Neuronal stem cell (in vitro differentiated cells): Measurements from ENCODE around the gene ELOF1.
A peak's percentile ranks its signal among the peaks of the same experiment; 100 is the strongest.

Experiments
- DNase-seq: peaks from one replicate; pipeline ENCODE4 v3.0.0-alpha.2; 2013; ENCODE audit warnings: low spot score
- H2AFZ ChIP-seq: one replicate; pipeline ENCODE4 v1.6.1; 2013; ENCODE audit warnings: mild to moderate bottlenecking, low read length, inconsistent platforms
- H2AK5ac ChIP-seq: 2 replicates; pipeline ENCODE4 v1.6.1; 2013; ENCODE audit warnings: low read depth, mild to moderate bottlenecking, inconsistent platforms, low read length, moderate library complexity, mixed read lengths
- H2BK120ac ChIP-seq: 2 replicates; pipeline ENCODE4 v1.6.1; 2013; ENCODE audit warnings: low read depth, mild to moderate bottlenecking, inconsistent platforms, low read length, moderate library complexity, mixed read lengths
- H2BK12ac ChIP-seq: one replicate; pipeline ENCODE4 v1.6.1; 2013; ENCODE audit warnings: low read length, inconsistent platforms
- H2BK15ac ChIP-seq: 2 replicates; pipeline ENCODE4 v1.6.1; 2013; ENCODE audit warnings: mild to moderate bottlenecking, low read length, inconsistent platforms, mixed read lengths
- H2BK5ac ChIP-seq: one replicate; pipeline ENCODE4 v1.6.1; 2013; ENCODE audit warnings: inconsistent platforms, mild to moderate bottlenecking, low read length, moderate library complexity
- H3K14ac ChIP-seq: one replicate; pipeline ENCODE4 v1.6.1; 2013; ENCODE audit warnings: low read length, inconsistent platforms
- H3K18ac ChIP-seq: 2 replicates; pipeline ENCODE4 v1.6.1; 2013; ENCODE audit warnings: low read length, inconsistent platforms
- H3K23ac ChIP-seq: 2 replicates; pipeline ENCODE4 v1.6.1; 2013; ENCODE audit warnings: low read depth, mild to moderate bottlenecking, mixed read lengths, low read length, inconsistent platforms; ENCODE audit not compliant: poor library complexity
- H3K27ac ChIP-seq: replicated peaks from 3 replicates; pipeline ENCODE4 v1.5.1; 2013; ENCODE audit warnings: low read length, inconsistent platforms
- H3K27me3 ChIP-seq, 3 experiments: 2 replicates each; pipeline ENCODE4 v1.6.1; 2013; ENCODE audit warnings: low read length in 3 of 3, mild to moderate bottlenecking in 2 of 3, inconsistent platforms in 1 of 3, low read depth in 1 of 3, mixed read lengths in 1 of 3, moderate library complexity in 1 of 3; ENCODE audit not compliant: control insufficient read depth in 3 of 3, insufficient read depth in 3 of 3
- H3K36me3 ChIP-seq, 2 donors: replicated peaks in 1 of 2; 2 replicates each; pipeline ENCODE4 v1.6.1; 2013; ENCODE audit warnings: low read length in 2 of 2; ENCODE audit not compliant: control insufficient read depth in 2 of 2, insufficient read depth in 2 of 2
- H3K4ac ChIP-seq: 2 replicates; pipeline ENCODE4 v1.6.1; 2013; ENCODE audit warnings: inconsistent platforms, mild to moderate bottlenecking, low read length, moderate library complexity
- H3K4me1 ChIP-seq, 2 donors: 1 replicate in 1 of 2; 2 replicates in 1 of 2; pipeline ENCODE4 v1.6.1; 2013; ENCODE audit warnings: low read length in 2 of 2, low read depth in 1 of 2; ENCODE audit not compliant: control insufficient read depth in 2 of 2, insufficient read depth in 1 of 2
- H3K4me2 ChIP-seq: one replicate; pipeline ENCODE4 v1.6.1; 2013; ENCODE audit warnings: mild to moderate bottlenecking, low read length, inconsistent platforms; ENCODE audit not compliant: insufficient read depth, poor library complexity, severe bottlenecking
- H3K4me3 ChIP-seq, 2 donors: 2 replicates each; pipeline ENCODE4 v1.5.1; 2013; ENCODE audit warnings: low read length in 2 of 2, mild to moderate bottlenecking in 2 of 2, inconsistent platforms in 1 of 2, moderate library complexity in 1 of 2
- H3K79me1 ChIP-seq: one replicate; pipeline ENCODE4 v1.6.1; 2013; ENCODE audit warnings: low read depth, mild to moderate bottlenecking, inconsistent platforms, low read length, moderate library complexity
- H3K9ac ChIP-seq: one replicate; pipeline ENCODE4 v1.6.1; 2013; ENCODE audit warnings: mild to moderate bottlenecking, low read depth, low read length, inconsistent platforms; ENCODE audit not compliant: poor library complexity
- H3K9me3 ChIP-seq, 2 donors: replicated peaks in 1 of 2; 2 replicates each; pipeline versions ENCODE3 to v1.6.1; 2013; ENCODE audit warnings: low read length in 2 of 2, mild to moderate bottlenecking in 2 of 2, inconsistent platforms in 1 of 2, low read depth in 1 of 2, mixed read lengths in 1 of 2, moderate library complexity in 1 of 2; ENCODE audit not compliant: control insufficient read depth in 2 of 2, insufficient read depth in 1 of 2
- H4K8ac ChIP-seq: one replicate; pipeline ENCODE4 v1.6.1; 2013; ENCODE audit warnings: low read depth, mild to moderate bottlenecking, inconsistent platforms, low read length, moderate library complexity
- H4K91ac ChIP-seq: one replicate; pipeline ENCODE4 v1.6.1; 2013; ENCODE audit warnings: low read length, low read depth, mild to moderate bottlenecking, inconsistent platforms; ENCODE audit not compliant: poor library complexity
- WGBS, 2 donors: extraction: QIAGEN DNeasy Blood & Tissue Kit; methylation state at CpG; one replicate each; pipeline ENCODE4 v1.1.7; 2013; ENCODE audit warnings: missing lambda C conversion rate in 2 of 2, mixed read lengths in 1 of 2; ENCODE audit not compliant: insufficient read length in 2 of 2, insufficient replicate concordance in 1 of 2; ENCODE audit errors: extremely low coverage in 2 of 2; 5-methylcytosine and 5-hydroxymethylcytosine counted together

ELOF1 gene

GRCh38 chr19:11506967-11507366, 52.1 kb downstream of the ELOF1 start:
- DNase-seq, result no peak
- H2AFZ ChIP-seq, result no peak overlapping the region
- no peak overlapping the region for H3K23ac ChIP-seq
- H3K79me1 ChIP-seq, result no peaks in the 10 kb centered on the region
- no peak overlapping the region for H3K18ac ChIP-seq
- no peak overlapping the region for H3K14ac ChIP-seq
- H3K4me1 ChIP-seq, result peaks cover 9 to 10% of the 10 kb centered on the region in 2 donors
- WGBS, 2 donors, result no CpG with 5 or more reads among the region's 6 CpGs
- no peaks in the 10 kb centered on the region for H3K9me3 ChIP-seq
- H3K4ac ChIP-seq, result no peak overlapping the region
- no peak overlapping the region for H4K8ac ChIP-seq
- H3K36me3 ChIP-seq, result peaks cover 5 to 10% of the 10 kb centered on the region in 2 donors
- no peak overlapping the region for H2BK5ac ChIP-seq
- H3K9ac ChIP-seq, result no peak overlapping the region
- no peak overlapping the region for H2BK12ac ChIP-seq
- no peak overlapping the region for H3K4me3 ChIP-seq
- H3K27ac ChIP-seq, result no peak overlapping the region
- H2AK5ac ChIP-seq, result peak overlapping the region; percentile 61
- no peaks in the 10 kb centered on the region for H3K27me3 ChIP-seq
- H2BK120ac ChIP-seq, result no peak overlapping the region
- H2BK15ac ChIP-seq, result no peak overlapping the region
- H4K91ac ChIP-seq, result no peak overlapping the region
- no peak overlapping the region for H3K4me2 ChIP-seq

GRCh38 chr19:11506101-11506555, 52.9 kb downstream of the ELOF1 start:
- Histone ChIP-seq H3K4me1 (peaks cover 9 to 10% of the 10 kb centered on the region in 2 donors), H3K27me3 (no peaks in the 10 kb centered on the region), H3K23ac (no peak overlapping the region), H2BK5ac (peak overlapping the region; percentile 94), H3K4me3 (peak overlapping the region; percentile 75 to 87), H4K8ac (no peak overlapping the region), H2AK5ac (peak overlapping the region; percentile 99), H3K27ac (peak overlapping the region; percentile 69), H2BK120ac (no peak overlapping the region), H3K36me3 (peaks cover 3 to 10% of the 10 kb centered on the region in 2 donors), H2BK15ac (peak overlapping the region; percentile 30), H3K18ac (peak overlapping the region; percentile 95), H2AFZ (peak overlapping the region; percentile 98), H3K4me2 (peak overlapping the region; percentile 49), H4K91ac (peak overlapping the region; percentile 38), H3K9ac (peak overlapping the region; percentile 97), H2BK12ac (peak overlapping the region; percentile 22), H3K79me1 (no peaks in the 10 kb centered on the region), H3K4ac (no peak overlapping the region), H3K9me3 (no peaks in the 10 kb centered on the region), H3K14ac (no peak overlapping the region)
- peak; percentile 35 for DNase-seq
- WGBS, 2 donors, result no CpG with 5 or more reads among the region's 20 CpGs

GRCh38 chr19:11505504-11506100, 53.4 kb downstream of the ELOF1 start, which contains the start of gene ZNF653:
Gene ZNF653, minus strand, starts transcription at chr19:11505839. Its CDS starts 53 bp downstream, at chr19:11505786.
- Histone ChIP-seq H4K8ac (no peak within 1 kb of the TSS), H2AK5ac (peak within 1 kb of the TSS; percentile 99), H2AFZ (peak within 1 kb of the TSS; percentile 98), H3K27ac (peak within 1 kb of the TSS; percentile 84), H3K23ac (peak within 1 kb of the TSS; percentile 95), H3K4me1 (peaks cover 10% of the 10 kb centered on the region in 2 donors), H3K79me1 (no peaks in the 10 kb centered on the region), H3K36me3 (peaks cover 5 to 8% of the 10 kb centered on the region in 2 donors), H3K9ac (peak within 1 kb of the TSS; percentile 99), H3K4me3 (peak within 1 kb of the TSS; percentile 87 to 95), H2BK12ac (peak within 1 kb of the TSS; percentile 58), H2BK15ac (peak within 1 kb of the TSS; percentile 58), H2BK5ac (peak within 1 kb of the TSS; percentile 94), H3K14ac (peak within 1 kb of the TSS; percentile 98), H3K18ac (peak within 1 kb of the TSS; percentile 99), H2BK120ac (no peak within 1 kb of the TSS), H3K4ac (no peak within 1 kb of the TSS), H3K4me2 (peak within 1 kb of the TSS; percentile 90), H4K91ac (peak within 1 kb of the TSS; percentile 38), H3K27me3 (no peaks in the 10 kb centered on the region), H3K9me3 (no peaks in the 10 kb centered on the region)
- WGBS, 2 donors, result no CpG with 5 or more reads among the region's 65 CpGs
- peak; percentile 97 for DNase-seq

GRCh38 chr19:11505032-11505503, 54.0 kb downstream of the ELOF1 start:
- Histone ChIP-seq H3K27me3 (no peaks in the 10 kb centered on the region), H2BK120ac (no peak overlapping the region), H3K23ac (peak overlapping the region; percentile 95), H2AFZ (peak overlapping the region; percentile 98), H4K8ac (no peak overlapping the region), H3K36me3 (peaks cover 6 to 8% of the 10 kb centered on the region in 2 donors), H3K4ac (no peak overlapping the region), H2BK15ac (no peak overlapping the region), H3K9me3 (no peaks in the 10 kb centered on the region), H3K27ac (peak overlapping the region; percentile 84), H3K79me1 (no peaks in the 10 kb centered on the region), H4K91ac (no peak overlapping the region), H3K4me3 (peak overlapping the region; percentile 87 to 95), H2BK5ac (peak overlapping the region; percentile 94), H3K14ac (peak overlapping the region; percentile 98), H2BK12ac (no peak overlapping the region), H3K4me2 (peak overlapping the region; percentile 90), H3K18ac (peak overlapping the region; percentile 99), H3K4me1 (peaks cover 10% of the 10 kb centered on the region in 2 donors), H3K9ac (peak overlapping the region; percentile 99), H2AK5ac (no peak overlapping the region)
- peak; percentile 91 for DNase-seq
- WGBS, 2 donors, result no CpG with 5 or more reads among the region's 33 CpGs
